Mucosa of descending colon (tissue), 3 donors: ENCODE results near the gene CLEC16A. TPM values are rescaled to one million over a fixed set of nuclear protein-coding genes. Genes with fewer than 3 reads are reported as not detected.

Experiments used
- ATAC-seq: fragments of 200-7000 bp; cut with Tn5 transposase; one replicate; pipeline ENCODE4 v1.9.1; 2020; ENCODE audit warnings: mild to moderate bottlenecking, moderate library complexity
- DNase-seq, 3 donors: peaks; one replicate each; pipeline ENCODE4 v3.0.0-alpha.2; 2020
- H3K36me3 ChIP-seq: fragments of 200-600 bp; one replicate; pipeline ENCODE4 v1.8.0; 2021; ENCODE audit warnings: low read depth, mild to moderate bottlenecking
- H3K4me1 ChIP-seq: fragments of 200-600 bp; one replicate; pipeline ENCODE4 v1.8.0; 2021; ENCODE audit warnings: low read depth, mild to moderate bottlenecking
- H3K4me3 ChIP-seq: fragments of 200-600 bp; one replicate; pipeline ENCODE4 v1.8.0; 2021; ENCODE audit warnings: mild to moderate bottlenecking
- H3K9me3 ChIP-seq: fragments of 200-600 bp; one replicate; pipeline ENCODE4 v1.8.0; 2021; ENCODE audit warnings: mild to moderate bottlenecking
- CTCF ChIP-seq: fragments of 200-600 bp; IDR thresholded peaks from one replicate; pipeline ENCODE4 v1.8.0; 2022; ENCODE audit warnings: antibody characterized with exemption, mild to moderate bottlenecking
- intact Hi-C, 2 donors: fragments of 100-400 bp; cut with DNase I in 1 of 2; cut with micrococcal nuclease in 1 of 2; formaldehyde crosslinking; loops; one replicate each; pipeline versions ENCODE4 v1.11.0 to v1.11.1; 2022; cut with DNase I, micrococcal nuclease
- total RNA-seq, 3 donors: library from RNA; stranded (reverse); fragmentation: NEBNext Ultra II Directional in 2 of 3; extraction: Animal tissue kit (Norgen Biotek cat#: 25700) in 2 of 3; gene quantifications; one replicate each; pipeline versions ENCODE4 v1.2.1 to v1.2.4, GENCODE V29; 2021 to 2023
- donor health status: DM: no; HTN: no; CAD: no; lungs with moderate emphysema.
- donor health status: DM: no; HTN: no; CAD: no.
- donor health status: DM: no; HTN: yes; CAD: no.

CLEC16A gene
- total RNA-seq, 3 donors from 2014 or later: 30.3 to 38.1 (median 37.1) TPM

- DNase-seq (no peak), ATAC-seq (no peak)
- TF ChIP-seq CTCF: no peak
- intact Hi-C loops: no loop called here
- Histone ChIP-seq H3K4me1 (peaks cover 15% of the 10 kb centered on the region), H3K4me3 (no peak overlapping the region), H3K36me3 (no peaks in the 10 kb centered on the region), H3K9me3 (no peaks in the 10 kb centered on the region)
Observed at GRCh38 chr16:11088074-11088730, 143.8 kb downstream of the CLEC16A start.

- no peak overlapping the region for H3K4me3 ChIP-seq
- DNase-seq (no peak), ATAC-seq (peak; percentile 9)
- no peak for TF ChIP-seq CTCF
- no peaks in the 10 kb centered on the region for H3K36me3 ChIP-seq
- H3K4me1 ChIP-seq: peaks cover 21% of the 10 kb centered on the region
- intact Hi-C loops: no loop called here
- H3K9me3 ChIP-seq: no peaks in the 10 kb centered on the region
Observed at GRCh38 chr16:11088831-11089230, 144.5 kb downstream of the CLEC16A start.

- TF ChIP-seq CTCF: no peak
Observed at GRCh38 chr16:11089504-11090124, 145.2 kb downstream of the CLEC16A start.

GRCh38 chr16:11090232-11090631 is 145.9 kb downstream of the CLEC16A start:
- Histone ChIP-seq H3K4me3 (no peak overlapping the region), H3K4me1 (peaks cover 28% of the 10 kb centered on the region), H3K9me3 (no peaks in the 10 kb centered on the region), H3K36me3 (no peaks in the 10 kb centered on the region)
- TF ChIP-seq CTCF: no peak
- intact Hi-C loops: no loop called here
- DNase-seq (no peak), ATAC-seq (no peak)

More at GRCh38 chr16:11089504-11090124, 145.2 kb downstream of the CLEC16A start:
- Histone ChIP-seq H3K4me3 (no peak overlapping the region), H3K4me1 (peaks cover 28% of the 10 kb centered on the region), H3K9me3 (no peaks in the 10 kb centered on the region), H3K36me3 (no peaks in the 10 kb centered on the region)
- intact Hi-C loops: no loop called here
- ATAC-seq (peak; percentile 80), DNase-seq (peak; percentile 60 to 76 (median 62))

GRCh38 chr16:11091021-11091785 is 146.8 kb downstream of the CLEC16A start:
- no peaks in the 10 kb centered on the region for H3K9me3 ChIP-seq
- intact Hi-C loops: no loop called here
- TF ChIP-seq CTCF: no peak
- peaks cover 25% of the 10 kb centered on the region for H3K4me1 ChIP-seq
- H3K4me3 ChIP-seq: no peak overlapping the region
- no peaks in the 10 kb centered on the region for H3K36me3 ChIP-seq
- DNase-seq: no peak
- ATAC-seq: no peak
